GM23248 (cell line): ENCODE measurements around the gene SYNE1.

Source experiments
- EZH2 ChIP-seq: fragments of 200-600 bp; sonication (generic); IDR thresholded peaks from 2 replicates; pipeline ENCODE4 v1.6.1; 2018; ENCODE audit warnings: antibody characterized with exemption, mild to moderate bottlenecking; ENCODE audit not compliant: insufficient read depth, poor library complexity, severe bottlenecking
- EZH2phosphoT487 ChIP-seq: fragments of 200-600 bp; sonication (generic); IDR thresholded peaks from 2 replicates; pipeline ENCODE4 v1.6.1; 2018; ENCODE audit warnings: antibody characterized with exemption, moderate library complexity, mild to moderate bottlenecking, low read depth; ENCODE audit not compliant: insufficient read depth

- TF ChIP-seq EZH2 (no peak), EZH2phosphoT487 (no peak)
Observed at GRCh38 chr6:152625213-152625612, 11.9 kb downstream of the SYNE1 start.
